Measurements from ENCODE around the gene TMEM17. TPM values are rescaled to one million over a fixed set of nuclear protein-coding genes. Genes with fewer than 3 reads are reported as not detected.
"Not testable (repeated sequence)": the region's sequence is repeated elsewhere in the genome, so short reads cannot be mapped to it uniquely, and the experiment has no call there.

TMEM17 gene
- polyA plus RNA-seq, 1 experiment: 2.5 TPM

GRCh38 chr2:62526531-62527381, 20.8 kb upstream of the TMEM17 start:
- no peak overlapping the region for H3K4me3 ChIP-seq (ENCODE audit: low read depth, low read length)
- ChIA-PET CTCF (interaction anchor here (1.0 to 3.0 kb wide), 4 partner anchors 12 to 248 kb away, joined by 3 to 16 read pairs (median 4); no protein-coding TSS in a partner anchor), POLR2A (no interaction called here)
- no peak overlapping the region for H3K27ac ChIP-seq (ENCODE audit: low read depth, low read length)
- no peak for DNase-seq (ENCODE audit: low read depth, low spot score)
- no peaks in the 10 kb centered on the region for H3K9me3 ChIP-seq (ENCODE audit: control insufficient read depth, insufficient read depth, low read length)
- no peak for TF ChIP-seq CTCF (IDR thresholded peaks at IDR 0.05; ENCODE audit: low read depth, low read length)
- H3K27me3 ChIP-seq (ENCODE audit: control insufficient read depth, insufficient read depth, low read length): no peaks in the 10 kb centered on the region

GRCh38 chr2:62525549-62526269, 19.7 kb upstream of the TMEM17 start:
- ChIA-PET POLR2A (no interaction called here), CTCF (no interaction called here)
- no peak for DNase-seq (ENCODE audit: low read depth, low spot score)
- no peak for TF ChIP-seq CTCF (IDR thresholded peaks at IDR 0.05; ENCODE audit: low read depth, low read length)
- Histone ChIP-seq H3K9me3 (ENCODE audit: control insufficient read depth, insufficient read depth, low read length) (peaks cover 4% of the 10 kb centered on the region; the same call in 1 of the 2 replicates), H3K4me3 (ENCODE audit: low read depth, low read length) (no peak overlapping the region), H3K27ac (ENCODE audit: low read depth, low read length) (no peak overlapping the region), H3K27me3 (ENCODE audit: control insufficient read depth, insufficient read depth, low read length) (no peaks in the 10 kb centered on the region)

- DNase-seq (ENCODE audit: low read depth, low spot score): no peak
- Histone ChIP-seq H3K27ac (ENCODE audit: low read depth, low read length) (no peak overlapping the region), H3K4me3 (ENCODE audit: low read depth, low read length) (no peak overlapping the region), H3K9me3 (ENCODE audit: control insufficient read depth, insufficient read depth, low read length) (peaks cover 4% of the 10 kb centered on the region; the same call in 1 of the 2 replicates), H3K27me3 (ENCODE audit: control insufficient read depth, insufficient read depth, low read length) (no peaks in the 10 kb centered on the region)
- ChIA-PET CTCF (interaction anchor here (0.7 kb wide), 1 partner anchor 68 kb away, joined by 3 read pairs; no protein-coding TSS in a partner anchor), POLR2A (no interaction called here)
- no peak for TF ChIP-seq CTCF (IDR thresholded peaks at IDR 0.05; ENCODE audit: low read depth, low read length)
These were observed 18.4 kb upstream of the TMEM17 start for GRCh38 chr2:62524293-62524941.

- H3K9me3 ChIP-seq (ENCODE audit: control insufficient read depth, insufficient read depth, low read length); H3K27me3 ChIP-seq (ENCODE audit: control insufficient read depth, insufficient read depth, low read length); CTCF ChIA-PET; DNase-seq (ENCODE audit: low read depth, low spot score); H3K4me3 ChIP-seq (ENCODE audit: low read depth, low read length); H3K27ac ChIP-seq (ENCODE audit: low read depth, low read length); POLR2A ChIA-PET: not testable (repeated sequence)
These were observed 15.1 kb upstream of the TMEM17 start for GRCh38 chr2:62521061-62521460.

- POLR2A ChIA-PET: no interaction called here
- CTCF ChIA-PET: no interaction called here
- Histone ChIP-seq H3K27ac (ENCODE audit: low read depth, low read length) (no peak overlapping the region), H3K27me3 (ENCODE audit: control insufficient read depth, insufficient read depth, low read length) (peaks cover 3% of the 10 kb centered on the region), H3K9me3 (ENCODE audit: control insufficient read depth, insufficient read depth, low read length) (no peaks in the 10 kb centered on the region), H3K4me3 (ENCODE audit: low read depth, low read length) (no peak overlapping the region)
- TF ChIP-seq CTCF (IDR thresholded peaks at IDR 0.05; ENCODE audit: low read depth, low read length): no peak
- no peak for DNase-seq (ENCODE audit: low read depth, low spot score)
These were observed 6.4 kb upstream of the TMEM17 start for GRCh38 chr2:62512384-62512783.
